Ovary (tissue), 3 donors: ENCODE measurements around the gene ANAPC10.
"Not testable (repeated sequence)": the region's sequence is repeated elsewhere in the genome, so short reads cannot be mapped to it uniquely, and the experiment has no call there.

ENCODE experiments used
- CTCF ChIP-seq, 3 donors: fragments of 450-650 bp in 2 of 3; fragments of 200-600 bp in 1 of 3; IDR thresholded peaks; one replicate each; pipeline versions ENCODE4 v1.5.1 to v1.8.0; 2016 to 2022; ENCODE audit warnings: antibody characterized with exemption in 3 of 3, mild to moderate bottlenecking in 1 of 3
- EP300 ChIP-seq: sonication (generic); formaldehyde crosslinking; IDR thresholded peaks from one replicate; pipeline ENCODE4 v1.6.1; 2017; ENCODE audit warnings: antibody characterized with exemption
- POLR2A ChIP-seq: fragments of 450-650 bp; IDR thresholded peaks from one replicate; pipeline ENCODE4 v1.6.1; 2017; ENCODE audit warnings: antibody characterized with exemption, mild to moderate bottlenecking, moderate library complexity
- donor health status: DM: no; HTN: no; CAD: no.

- TF ChIP-seq CTCF (IDR thresholded peaks at IDR 0.05); POLR2A; EP300: not testable (repeated sequence)
These were observed 97.3 kb downstream of the ANAPC10 start for GRCh38 chr4:145000656-145001055.
